Liver (tissue), 3 donors: ENCODE data around the gene PLTP.

Source experiments
- CTCF ChIP-seq: fragments of 150-350 bp; IDR thresholded peaks from 2 replicates; pipeline ENCODE4 v1.5.1; 2017; ENCODE audit warnings: improper control_type of control experiment, low read depth, low read length; ENCODE audit not compliant: missing input control
- GABPA ChIP-seq, 2 donors: IDR thresholded peaks in 1 of 2; conservative IDR thresholded peaks in 1 of 2; 2 replicates each; pipeline ENCODE4 v1.6.1; 2016; ENCODE audit warnings: antibody characterized with exemption in 2 of 2, mild to moderate bottlenecking in 1 of 2, moderate library complexity in 1 of 2
- JUND ChIP-seq, 2 donors: IDR thresholded peaks; 2 replicates each; pipeline ENCODE4 v1.6.1; 2016; ENCODE audit warnings: antibody characterized with exemption in 2 of 2
- NR2F2 ChIP-seq: IDR thresholded peaks from 2 replicates; pipeline ENCODE4 v1.6.1; 2016; ENCODE audit warnings: antibody characterized with exemption
- RAD21 ChIP-seq, 2 donors: IDR thresholded peaks; 2 replicates each; pipeline ENCODE4 v1.6.1; 2016; ENCODE audit warnings: antibody characterized with exemption in 2 of 2, mild to moderate bottlenecking in 2 of 2
- donor health status: healthy.
- donor health status: healthy.

GRCh38 chr20:45957021-45957941 is 45.3 kb upstream of the PLTP start:
- TF ChIP-seq CTCF, result no peak
- no peak for TF ChIP-seq RAD21 (IDR thresholded peaks at IDR 0.05)
- TF ChIP-seq NR2F2, result no peak
- TF ChIP-seq GABPA (IDR thresholded peaks at IDR 0.05 in 1 of 2, conservative IDR thresholded peaks at IDR 0.05 in 1 of 2), result no peak
- no peak for TF ChIP-seq JUND (IDR thresholded peaks at IDR 0.05)
